ENCODE data around the gene PANX2. TPM values are rescaled to one million over a fixed set of nuclear protein-coding genes. Genes with fewer than 3 reads are reported as not detected.

PANX2 gene
- total and polyA plus RNA-seq, 2 of the 13 experiments (the other 11 are each of a cell fraction or from before 2014, with no cell fraction given) = 0.15 to 1.1 TPM

DNA sequence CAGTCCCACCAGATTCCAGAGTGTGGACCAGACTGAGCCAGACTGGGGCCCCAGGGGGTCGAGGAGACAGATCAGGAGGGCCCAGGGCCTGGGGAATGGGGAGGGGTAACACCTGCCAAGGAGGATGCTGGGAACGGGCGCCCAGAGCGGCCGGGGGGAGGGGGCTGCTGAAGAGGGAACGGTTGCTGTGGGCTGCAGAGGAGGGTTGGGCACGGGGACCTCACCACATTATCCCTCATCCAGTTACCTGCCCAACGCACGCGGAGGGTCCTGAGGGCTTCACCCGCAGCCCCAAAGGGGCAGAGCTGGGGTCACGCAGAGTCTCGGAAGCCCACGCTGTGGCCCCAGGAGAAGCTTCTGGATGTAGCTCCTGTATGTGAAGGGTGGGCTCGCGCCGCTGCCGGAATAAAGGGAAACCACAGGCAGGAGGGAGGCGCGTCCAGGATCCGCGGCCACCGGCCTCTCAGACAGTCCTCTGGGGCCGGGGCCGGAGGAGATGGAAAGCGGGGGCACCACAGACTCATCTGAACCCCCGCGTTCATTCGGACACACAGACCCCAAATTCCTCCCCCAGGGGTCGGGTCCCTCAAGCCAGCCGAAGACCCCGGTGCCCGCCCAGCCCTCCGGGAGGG, 29.4 kb downstream of the PANX2 start (continued):
- no peak for TF ChIP-seq MTA1 (CRISPR knock-in tag; IDR thresholded peaks at IDR 0.05; ENCODE audit: borderline replicate concordance)
- TF ChIP-seq, protein P1, sequence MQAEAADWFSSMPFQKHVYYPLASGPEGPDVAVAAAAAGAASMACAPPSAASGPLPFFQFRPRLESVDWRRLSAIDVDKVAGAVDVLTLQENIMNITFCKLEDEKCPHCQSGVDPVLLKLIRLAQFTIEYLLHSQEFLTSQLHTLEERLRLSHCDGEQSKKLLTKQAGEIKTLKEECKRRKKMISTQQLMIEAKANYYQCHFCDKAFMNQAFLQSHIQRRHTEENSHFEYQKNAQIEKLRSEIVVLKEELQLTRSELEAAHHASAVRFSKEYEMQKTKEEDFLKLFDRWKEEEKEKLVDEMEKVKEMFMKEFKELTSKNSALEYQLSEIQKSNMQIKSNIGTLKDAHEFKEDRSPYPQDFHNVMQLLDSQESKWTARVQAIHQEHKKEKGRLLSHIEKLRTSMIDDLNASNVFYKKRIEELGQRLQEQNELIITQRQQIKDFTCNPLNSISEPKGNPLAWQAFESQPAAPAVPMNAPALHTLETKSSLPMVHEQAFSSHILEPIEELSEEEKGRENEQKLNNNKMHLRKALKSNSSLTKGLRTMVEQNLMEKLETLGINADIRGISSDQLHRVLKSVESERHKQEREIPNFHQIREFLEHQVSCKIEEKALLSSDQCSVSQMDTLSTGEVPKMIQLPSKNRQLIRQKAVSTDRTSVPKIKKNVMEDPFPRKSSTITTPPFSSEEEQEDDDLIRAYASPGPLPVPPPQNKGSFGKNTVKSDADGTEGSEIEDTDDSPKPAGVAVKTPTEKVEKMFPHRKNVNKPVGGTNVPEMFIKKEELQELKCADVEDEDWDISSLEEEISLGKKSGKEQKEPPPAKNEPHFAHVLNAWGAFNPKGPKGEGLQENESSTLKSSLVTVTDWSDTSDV (CRISPR knock-in tag; IDR thresholded peaks at IDR 0.05) = no peak
- no peak for TF ChIP-seq ZNF331 (CRISPR knock-in tag; IDR thresholded peaks at IDR 0.05)
- no peak for TF ChIP-seq TCF7 (IDR thresholded peaks at IDR 0.05; ENCODE audit: low read depth)
- TF ChIP-seq, protein P2, sequence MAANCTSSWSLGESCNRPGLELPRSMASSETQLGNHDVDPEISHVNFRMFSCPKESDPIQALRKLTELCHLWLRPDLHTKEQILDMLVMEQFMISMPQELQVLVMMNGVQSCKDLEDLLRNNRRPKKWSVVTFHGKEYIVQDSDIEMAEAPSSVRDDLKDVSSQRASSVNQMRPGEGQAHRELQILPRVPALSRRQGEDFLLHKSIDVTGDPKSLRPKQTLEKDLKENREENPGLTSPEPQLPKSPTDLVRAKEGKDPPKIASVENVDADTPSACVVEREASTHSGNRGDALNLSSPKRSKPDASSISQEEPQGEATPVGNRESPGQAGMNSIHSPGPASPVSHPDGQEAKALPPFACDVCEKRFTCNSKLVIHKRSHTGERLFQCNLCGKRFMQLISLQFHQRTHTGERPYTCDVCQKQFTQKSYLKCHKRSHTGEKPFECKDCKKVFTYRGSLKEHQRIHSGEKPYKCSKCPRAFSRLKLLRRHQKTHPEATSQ (CRISPR knock-in tag; IDR thresholded peaks at IDR 0.05; ENCODE audit: borderline replicate concordance) = no peak
- TF ChIP-seq ISL2 (CRISPR knock-in tag; IDR thresholded peaks at IDR 0.05) = no peak
- TF ChIP-seq ATRX (CRISPR knock-in tag; IDR thresholded peaks at IDR 0.05; ENCODE audit: borderline replicate concordance) = no peak
- TF ChIP-seq ZNF451 (CRISPR knock-in tag; IDR thresholded peaks at IDR 0.05) = no peak
- TF ChIP-seq, protein P3, sequence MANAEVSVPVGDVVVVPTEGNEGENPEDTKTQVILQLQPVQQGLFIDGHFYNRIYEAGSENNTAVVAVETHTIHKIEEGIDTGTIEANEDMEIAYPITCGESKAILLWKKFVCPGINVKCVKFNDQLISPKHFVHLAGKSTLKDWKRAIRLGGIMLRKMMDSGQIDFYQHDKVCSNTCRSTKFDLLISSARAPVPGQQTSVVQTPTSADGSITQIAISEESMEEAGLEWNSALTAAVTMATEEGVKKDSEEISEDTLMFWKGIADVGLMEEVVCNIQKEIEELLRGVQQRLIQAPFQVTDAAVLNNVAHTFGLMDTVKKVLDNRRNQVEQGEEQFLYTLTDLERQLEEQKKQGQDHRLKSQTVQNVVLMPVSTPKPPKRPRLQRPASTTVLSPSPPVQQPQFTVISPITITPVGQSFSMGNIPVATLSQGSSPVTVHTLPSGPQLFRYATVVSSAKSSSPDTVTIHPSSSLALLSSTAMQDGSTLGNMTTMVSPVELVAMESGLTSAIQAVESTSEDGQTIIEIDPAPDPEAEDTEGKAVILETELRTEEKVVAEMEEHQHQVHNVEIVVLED (CRISPR knock-in tag; IDR thresholded peaks at IDR 0.05; ENCODE audit: borderline replicate concordance) = no peak
- TF ChIP-seq ELF3 (CRISPR knock-in tag; IDR thresholded peaks at IDR 0.05) = no peak
- TF ChIP-seq ZNF773 (CRISPR knock-in tag; IDR thresholded peaks at IDR 0.05; ENCODE audit: borderline replicate concordance) = no peak
- no peak for TF ChIP-seq ELF1 (CRISPR knock-in tag; IDR thresholded peaks at IDR 0.05)
- TF ChIP-seq, protein P4, sequence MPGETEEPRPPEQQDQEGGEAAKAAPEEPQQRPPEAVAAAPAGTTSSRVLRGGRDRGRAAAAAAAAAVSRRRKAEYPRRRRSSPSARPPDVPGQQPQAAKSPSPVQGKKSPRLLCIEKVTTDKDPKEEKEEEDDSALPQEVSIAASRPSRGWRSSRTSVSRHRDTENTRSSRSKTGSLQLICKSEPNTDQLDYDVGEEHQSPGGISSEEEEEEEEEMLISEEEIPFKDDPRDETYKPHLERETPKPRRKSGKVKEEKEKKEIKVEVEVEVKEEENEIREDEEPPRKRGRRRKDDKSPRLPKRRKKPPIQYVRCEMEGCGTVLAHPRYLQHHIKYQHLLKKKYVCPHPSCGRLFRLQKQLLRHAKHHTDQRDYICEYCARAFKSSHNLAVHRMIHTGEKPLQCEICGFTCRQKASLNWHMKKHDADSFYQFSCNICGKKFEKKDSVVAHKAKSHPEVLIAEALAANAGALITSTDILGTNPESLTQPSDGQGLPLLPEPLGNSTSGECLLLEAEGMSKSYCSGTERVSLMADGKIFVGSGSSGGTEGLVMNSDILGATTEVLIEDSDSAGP (CRISPR knock-in tag; IDR thresholded peaks at IDR 0.05; ENCODE audit: borderline replicate concordance) = peak; percentile 65; the same call in 1 of the 2 replicates
- TF ChIP-seq, protein P5, sequence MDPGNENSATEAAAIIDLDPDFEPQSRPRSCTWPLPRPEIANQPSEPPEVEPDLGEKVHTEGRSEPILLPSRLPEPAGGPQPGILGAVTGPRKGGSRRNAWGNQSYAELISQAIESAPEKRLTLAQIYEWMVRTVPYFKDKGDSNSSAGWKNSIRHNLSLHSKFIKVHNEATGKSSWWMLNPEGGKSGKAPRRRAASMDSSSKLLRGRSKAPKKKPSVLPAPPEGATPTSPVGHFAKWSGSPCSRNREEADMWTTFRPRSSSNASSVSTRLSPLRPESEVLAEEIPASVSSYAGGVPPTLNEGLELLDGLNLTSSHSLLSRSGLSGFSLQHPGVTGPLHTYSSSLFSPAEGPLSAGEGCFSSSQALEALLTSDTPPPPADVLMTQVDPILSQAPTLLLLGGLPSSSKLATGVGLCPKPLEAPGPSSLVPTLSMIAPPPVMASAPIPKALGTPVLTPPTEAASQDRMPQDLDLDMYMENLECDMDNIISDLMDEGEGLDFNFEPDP (CRISPR knock-in tag; conservative IDR thresholded peaks at IDR 0.05) = 0 out of 2 replicates have a peak, but pooled peaks have one; percentile 38
- TF ChIP-seq RAD51 (IDR thresholded peaks at IDR 0.05; ENCODE audit: borderline replicate concordance) = no peak
- no peak for TF ChIP-seq GATA4 (IDR thresholded peaks at IDR 0.05; ENCODE audit: borderline replicate concordance, low read depth)
- TF ChIP-seq, protein P6, sequence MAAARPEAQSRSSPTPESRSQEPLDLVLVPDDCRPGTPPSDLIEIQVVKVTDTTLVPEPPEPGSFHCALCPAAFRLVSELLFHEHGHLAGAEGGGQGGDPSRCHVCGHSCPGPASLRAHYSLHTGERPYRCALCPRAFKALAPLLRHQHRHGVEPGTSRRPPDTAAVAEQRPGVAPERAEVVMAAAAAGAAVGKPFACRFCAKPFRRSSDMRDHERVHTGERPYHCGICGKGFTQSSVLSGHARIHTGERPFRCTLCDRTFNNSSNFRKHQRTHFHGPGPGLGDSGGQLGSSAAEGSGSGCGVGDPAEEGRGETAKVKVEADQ (CRISPR knock-in tag; IDR thresholded peaks at IDR 0.05; ENCODE audit: borderline replicate concordance) = no peak
- no peak for TF ChIP-seq ZNF678 (CRISPR knock-in tag; IDR thresholded peaks at IDR 0.05)
- TF ChIP-seq HNRNPLL (IDR thresholded peaks at IDR 0.05; ENCODE audit: low read depth, low read length, poor library complexity, severe bottlenecking) = peak; percentile 16
- no peak for TF ChIP-seq MTF1 (CRISPR knock-in tag; IDR thresholded peaks at IDR 0.05)

Data from HepG2 (cell line).